ENCODE measurements around the gene RNF2. TPM values are rescaled to one million over a fixed set of nuclear protein-coding genes. Genes with fewer than 3 reads are reported as not detected.

RNF2 gene
- polyA plus RNA-seq, 1 of the 3 experiments (the other 2 are of a cell fraction): 20.1 TPM

GRCh38 chr1:185094761-185095160, 49.4 kb downstream of the RNF2 start:
- Histone ChIP-seq H3K27me3 (ENCODE audit: insufficient read depth) (no peaks in the 10 kb centered on the region), H4K20me1 (ENCODE audit: insufficient read depth) (no peaks in the 10 kb centered on the region), H3K9me3 (no peaks in the 10 kb centered on the region), H3F3A (replicated peaks; ENCODE audit: insufficient read depth) (no peaks in the 10 kb centered on the region), H3K27ac (ENCODE audit: low read depth in 2 of 2, low read length in 1 of 2) (no peak overlapping the region), H3K4me1 (ENCODE audit: control insufficient read depth in 1 of 2, insufficient read depth in 2 of 2, low read depth in 1 of 2, low read length in 1 of 2) (no peaks in the 10 kb centered on the region; a peak in 1 of 4 replicates), H2AFZ (ENCODE audit: low read depth) (no peak overlapping the region), H3K4me3 (ENCODE audit: low read depth in 2 of 2, low read length in 1 of 2) (no peak overlapping the region), H3K4me2 (no peak overlapping the region), H3K79me2 (ENCODE audit: insufficient read depth) (no peaks in the 10 kb centered on the region), H3K9me2 (no peaks in the 10 kb centered on the region), H3K36me3 (replicated peaks in 1 of 2; ENCODE audit: control insufficient read depth in 1 of 2, insufficient read depth in 2 of 2, low read length in 1 of 2) (peaks cover 55 to 58% of the 10 kb centered on the region in 2 experiments), H3K9ac (no peak overlapping the region)
- WGBS (ENCODE audit: low lambda C conversion rate): 99% methylated on average over 2 of the region's 2 CpGs
- ChIA-PET CTCF (no interaction called here), POLR2A (interaction anchor here (0.6 kb wide), 1 partner anchor 14 kb away, joined by 3 read pairs; no protein-coding TSS in a partner anchor)
- TF ChIP-seq RXRA (IDR thresholded peaks at IDR 0.05; ENCODE audit: borderline replicate concordance, low read depth) (no peak), TCF12 (IDR thresholded peaks at IDR 0.05) (no peak), MXI1 (IDR thresholded peaks at IDR 0.05; ENCODE audit: low read depth, low read length) (no peak), ELF1 (IDR thresholded peaks at IDR 0.05) (no peak), GATA2 (CRISPR knock-in tag; IDR thresholded peaks at IDR 0.05) (no peak), JUND (IDR thresholded peaks at IDR 0.05) (no peak), FOXM1 (IDR thresholded peaks at IDR 0.05; ENCODE audit: low read depth) (no peak), FOXJ3 (CRISPR knock-in tag; IDR thresholded peaks at IDR 0.05) (no peak)
- TF ChIP-seq, protein P1, sequence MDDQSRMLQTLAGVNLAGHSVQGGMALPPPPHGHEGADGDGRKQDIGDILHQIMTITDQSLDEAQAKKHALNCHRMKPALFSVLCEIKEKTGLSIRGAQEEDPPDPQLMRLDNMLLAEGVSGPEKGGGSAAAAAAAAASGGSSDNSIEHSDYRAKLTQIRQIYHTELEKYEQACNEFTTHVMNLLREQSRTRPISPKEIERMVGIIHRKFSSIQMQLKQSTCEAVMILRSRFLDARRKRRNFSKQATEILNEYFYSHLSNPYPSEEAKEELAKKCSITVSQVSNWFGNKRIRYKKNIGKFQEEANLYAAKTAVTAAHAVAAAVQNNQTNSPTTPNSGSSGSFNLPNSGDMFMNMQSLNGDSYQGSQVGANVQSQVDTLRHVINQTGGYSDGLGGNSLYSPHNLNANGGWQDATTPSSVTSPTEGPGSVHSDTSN (IDR thresholded peaks at IDR 0.05): no peak
- no peak for DNase-seq

DNA sequence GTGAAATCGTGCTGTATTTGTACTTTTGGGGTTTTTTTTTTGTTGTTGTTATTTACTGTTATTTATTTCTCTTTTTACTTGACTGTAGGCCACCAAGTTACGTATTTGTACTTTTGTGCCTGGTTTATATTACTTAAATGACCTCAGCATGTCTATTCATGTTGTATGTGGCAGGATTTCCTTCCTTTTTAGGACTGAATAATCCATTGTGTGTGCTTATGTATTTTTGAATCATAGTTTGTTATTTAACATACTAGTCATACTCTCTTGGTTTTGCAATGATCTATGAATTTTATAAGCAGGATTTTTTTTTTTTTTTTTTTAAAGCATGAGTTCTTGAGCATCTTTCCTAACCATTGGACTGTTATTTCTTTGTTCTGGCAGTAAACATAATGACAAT, 51.2 kb downstream of the RNF2 start:
- Histone ChIP-seq H3K4me2 (no peak overlapping the region), H3K27me3 (ENCODE audit: insufficient read depth) (no peaks in the 10 kb centered on the region), H3K36me3 (replicated peaks in 1 of 2; ENCODE audit: control insufficient read depth in 1 of 2, insufficient read depth in 2 of 2, low read length in 1 of 2) (peaks cover 64 to 71% of the 10 kb centered on the region in 2 experiments), H3K9ac (no peak overlapping the region), H3K9me2 (no peaks in the 10 kb centered on the region), H3K27ac (ENCODE audit: low read depth in 2 of 2, low read length in 1 of 2) (no peak overlapping the region), H3K4me1 (ENCODE audit: control insufficient read depth in 1 of 2, insufficient read depth in 2 of 2, low read depth in 1 of 2, low read length in 1 of 2) (no peaks in the 10 kb centered on the region; a peak in 1 of 4 replicates), H2AFZ (ENCODE audit: low read depth) (no peak overlapping the region), H3K9me3 (no peaks in the 10 kb centered on the region), H3K79me2 (ENCODE audit: insufficient read depth) (no peaks in the 10 kb centered on the region), H3K4me3 (ENCODE audit: low read depth in 2 of 2, low read length in 1 of 2) (no peak overlapping the region), H4K20me1 (ENCODE audit: insufficient read depth) (no peaks in the 10 kb centered on the region), H3F3A (replicated peaks; ENCODE audit: insufficient read depth) (no peaks in the 10 kb centered on the region)
- ChIA-PET CTCF (no interaction called here), POLR2A (no interaction called here)
- TF ChIP-seq USF2 (IDR thresholded peaks at IDR 0.05; ENCODE audit: borderline replicate concordance, low read depth, low read length) (no peak), SMC3 (IDR thresholded peaks at IDR 0.05; ENCODE audit: low read depth, low read length) (no peak), TAF1 (IDR thresholded peaks at IDR 0.05; ENCODE audit: borderline replicate concordance, low read depth, low read length) (no peak), RFX5 (IDR thresholded peaks at IDR 0.05; ENCODE audit: low read length) (no peak), ELF1 (IDR thresholded peaks at IDR 0.05) (no peak)
- TF ChIP-seq, protein P1 (IDR thresholded peaks at IDR 0.05): no peak
- DNase-seq: no peak
- WGBS (ENCODE audit: low lambda C conversion rate): 95% methylated on average over 2 of the region's 2 CpGs
